ENCODE data around the gene COL9A1. TPM values are rescaled to one million over a fixed set of nuclear protein-coding genes. Genes with fewer than 3 reads are reported as not detected.

Gene COL9A1
- total RNA-seq, 1 experiment from 2014 or later: 7.8 TPM

DNA sequence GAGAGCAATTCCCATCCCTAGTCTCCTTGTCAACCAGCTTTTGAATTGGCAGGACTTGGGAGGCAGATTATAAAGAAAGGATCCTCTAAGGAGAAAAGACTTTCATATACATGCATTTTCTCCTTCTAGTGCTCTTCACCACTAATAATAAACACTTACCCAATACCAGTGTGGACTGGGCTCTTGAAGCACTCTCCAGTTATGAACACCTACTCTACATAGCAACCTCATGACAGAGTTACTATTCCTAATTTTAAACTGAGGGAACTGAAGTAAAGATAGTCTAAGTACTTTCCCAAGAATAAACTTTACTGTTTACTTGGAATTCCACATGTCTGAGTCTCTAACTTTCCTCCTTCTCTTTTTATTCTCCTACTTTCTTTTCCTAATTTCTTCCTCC is 4.8 kb downstream of the COL9A1 start:
- H3K4ac ChIP-seq (ENCODE audit: low read depth, low read length): no peak overlapping the region
- no peak overlapping the region for H2AK5ac ChIP-seq (ENCODE audit: insufficient read length, low read length)
- no peak overlapping the region for H3K14ac ChIP-seq (ENCODE audit: insufficient read depth, low read length)
- no peaks in the 10 kb centered on the region for H3K79me2 ChIP-seq (ENCODE audit: insufficient read depth, low read length)
- no peak overlapping the region for H2BK12ac ChIP-seq (ENCODE audit: insufficient read length, low read depth, low read length)
- H2BK120ac ChIP-seq (ENCODE audit: low read depth, low read length, poor library complexity, severe bottlenecking): no peak overlapping the region
- H4K5ac ChIP-seq (ENCODE audit: insufficient read length, low read depth, low read length): no peak overlapping the region
- no peak overlapping the region for H2BK15ac ChIP-seq (ENCODE audit: low read depth, low read length)
- no peak overlapping the region for H3K56ac ChIP-seq (ENCODE audit: insufficient read length, low read depth, low read length)
- H3K79me1 ChIP-seq (ENCODE audit: insufficient read depth, low read depth, low read length, poor library complexity, severe bottlenecking): no peaks in the 10 kb centered on the region
- Mint-ChIP-seq H3K27me3 (ENCODE audit: low read depth) (no peaks in the 10 kb centered on the region), H3K27ac (no peak overlapping the region), H3K9me3 (no peaks in the 10 kb centered on the region), H3K36me3 (ENCODE audit: insufficient read depth in 1 of 3, low read depth in 3 of 3) (no peaks in the 10 kb centered on the region), H3K4me1 (no peaks in the 10 kb centered on the region), H3K4me3 (no peak overlapping the region)
- no peaks in the 10 kb centered on the region for H3K9me3 ChIP-seq (ENCODE audit: control insufficient read depth, low read depth, low read length)
- no peaks in the 10 kb centered on the region for H4K20me1 ChIP-seq (ENCODE audit: control insufficient read depth, insufficient read depth, insufficient read length)
- no peak overlapping the region for H4K8ac ChIP-seq (replicated peaks; ENCODE audit: insufficient read length, low read depth, low read length)
- no peak overlapping the region for H2BK20ac ChIP-seq (ENCODE audit: low read depth, low read length, poor library complexity, severe bottlenecking)
- no peak overlapping the region for H2BK5ac ChIP-seq (ENCODE audit: insufficient read length, low read length)
- no peak for DNase-seq
- H3T11ph ChIP-seq (ENCODE audit: low read length): no peak overlapping the region
- H3K4me1 ChIP-seq (ENCODE audit: insufficient read depth, low read length): no peaks in the 10 kb centered on the region
- H3K27ac ChIP-seq (ENCODE audit: insufficient read length, low read depth, low read length): no peak overlapping the region
- H2AFZ ChIP-seq (ENCODE audit: low read length): no peak overlapping the region
- H3K18ac ChIP-seq (ENCODE audit: insufficient read length, low read depth, low read length): no peak overlapping the region
- H3K27me3 ChIP-seq (ENCODE audit: insufficient read depth, low read length): no peaks in the 10 kb centered on the region
- H4K91ac ChIP-seq (ENCODE audit: insufficient read length, low read depth, low read length): no peak overlapping the region
- no peak overlapping the region for H3K4me2 ChIP-seq (ENCODE audit: insufficient read depth, insufficient read length, low read length)
- no peak overlapping the region for H3K9ac ChIP-seq (ENCODE audit: extremely low read depth, insufficient read length, low read length)
- TF ChIP-seq, protein P1, sequence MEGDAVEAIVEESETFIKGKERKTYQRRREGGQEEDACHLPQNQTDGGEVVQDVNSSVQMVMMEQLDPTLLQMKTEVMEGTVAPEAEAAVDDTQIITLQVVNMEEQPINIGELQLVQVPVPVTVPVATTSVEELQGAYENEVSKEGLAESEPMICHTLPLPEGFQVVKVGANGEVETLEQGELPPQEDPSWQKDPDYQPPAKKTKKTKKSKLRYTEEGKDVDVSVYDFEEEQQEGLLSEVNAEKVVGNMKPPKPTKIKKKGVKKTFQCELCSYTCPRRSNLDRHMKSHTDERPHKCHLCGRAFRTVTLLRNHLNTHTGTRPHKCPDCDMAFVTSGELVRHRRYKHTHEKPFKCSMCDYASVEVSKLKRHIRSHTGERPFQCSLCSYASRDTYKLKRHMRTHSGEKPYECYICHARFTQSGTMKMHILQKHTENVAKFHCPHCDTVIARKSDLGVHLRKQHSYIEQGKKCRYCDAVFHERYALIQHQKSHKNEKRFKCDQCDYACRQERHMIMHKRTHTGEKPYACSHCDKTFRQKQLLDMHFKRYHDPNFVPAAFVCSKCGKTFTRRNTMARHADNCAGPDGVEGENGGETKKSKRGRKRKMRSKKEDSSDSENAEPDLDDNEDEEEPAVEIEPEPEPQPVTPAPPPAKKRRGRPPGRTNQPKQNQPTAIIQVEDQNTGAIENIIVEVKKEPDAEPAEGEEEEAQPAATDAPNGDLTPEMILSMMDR (conservative IDR thresholded peaks at IDR 0.05): no peak
- no peaks in the 10 kb centered on the region for H3K23me2 ChIP-seq (ENCODE audit: insufficient read length, low read depth, low read length, poor library complexity, severe bottlenecking)
- no peak overlapping the region for H3K23ac ChIP-seq (ENCODE audit: insufficient read length, low read depth, low read length)

Measured in H9 (cell line).